Measurements from ENCODE around the gene EPAS1. TPM values are rescaled to one million over a fixed set of nuclear protein-coding genes. Genes with fewer than 3 reads are reported as not detected.

EPAS1 gene
- total RNA-seq, 1 donor from 2014 or later, result 0.15 TPM

DNA sequence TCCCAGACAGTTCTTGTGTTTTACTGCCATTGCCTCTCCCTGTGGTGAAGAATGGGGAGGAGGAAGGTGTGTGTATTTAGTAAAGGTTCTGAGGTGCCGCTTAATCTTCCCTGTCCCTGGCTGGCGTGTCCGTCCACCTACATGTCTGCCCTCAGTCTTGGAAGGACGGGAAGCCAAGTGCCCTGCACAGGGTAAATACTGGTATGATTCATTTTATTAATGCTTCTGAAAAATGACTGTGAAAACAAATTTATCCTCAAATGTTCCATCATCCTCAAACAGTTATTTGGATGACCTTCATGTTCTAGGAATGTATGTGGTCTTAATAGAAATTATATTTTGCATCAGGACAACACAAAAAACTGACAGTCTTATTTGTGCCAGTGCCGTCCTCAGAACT lies 6.6 kb downstream of the EPAS1 start:
- H3F3A ChIP-seq (ENCODE audit: low read depth), result peaks cover 6% of the 10 kb centered on the region
- H3K36me3 Mint-ChIP-seq, result no peaks in the 10 kb centered on the region
- H3K9me3 ChIP-seq (ENCODE audit: low read depth), result no peaks in the 10 kb centered on the region
- no peak overlapping the region for H3K4me3 Mint-ChIP-seq
- no peak overlapping the region for H3K27ac ChIP-seq
- TF ChIP-seq EZH2phosphoT487 (IDR thresholded peaks at IDR 0.05) (no peak), EZH2 (IDR thresholded peaks at IDR 0.05) (no peak)
- TF ChIP-seq, protein P1, sequence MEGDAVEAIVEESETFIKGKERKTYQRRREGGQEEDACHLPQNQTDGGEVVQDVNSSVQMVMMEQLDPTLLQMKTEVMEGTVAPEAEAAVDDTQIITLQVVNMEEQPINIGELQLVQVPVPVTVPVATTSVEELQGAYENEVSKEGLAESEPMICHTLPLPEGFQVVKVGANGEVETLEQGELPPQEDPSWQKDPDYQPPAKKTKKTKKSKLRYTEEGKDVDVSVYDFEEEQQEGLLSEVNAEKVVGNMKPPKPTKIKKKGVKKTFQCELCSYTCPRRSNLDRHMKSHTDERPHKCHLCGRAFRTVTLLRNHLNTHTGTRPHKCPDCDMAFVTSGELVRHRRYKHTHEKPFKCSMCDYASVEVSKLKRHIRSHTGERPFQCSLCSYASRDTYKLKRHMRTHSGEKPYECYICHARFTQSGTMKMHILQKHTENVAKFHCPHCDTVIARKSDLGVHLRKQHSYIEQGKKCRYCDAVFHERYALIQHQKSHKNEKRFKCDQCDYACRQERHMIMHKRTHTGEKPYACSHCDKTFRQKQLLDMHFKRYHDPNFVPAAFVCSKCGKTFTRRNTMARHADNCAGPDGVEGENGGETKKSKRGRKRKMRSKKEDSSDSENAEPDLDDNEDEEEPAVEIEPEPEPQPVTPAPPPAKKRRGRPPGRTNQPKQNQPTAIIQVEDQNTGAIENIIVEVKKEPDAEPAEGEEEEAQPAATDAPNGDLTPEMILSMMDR (IDR thresholded peaks at IDR 0.05), result no peak
- H3K27me3 Mint-ChIP-seq (ENCODE audit: insufficient read depth, low read depth), result peaks cover 46% of the 10 kb centered on the region
- DNase-seq (ENCODE audit: low spot score), result no peak
- H3K9me3 Mint-ChIP-seq, result peaks cover 4% of the 10 kb centered on the region
- no peak overlapping the region for H3K9ac ChIP-seq
- H3K4me2 ChIP-seq, result no peak overlapping the region
- H3K27me3 ChIP-seq, result peaks cover 48% of the 10 kb centered on the region
- no peaks in the 10 kb centered on the region for H3K36me3 ChIP-seq
- peaks cover 14% of the 10 kb centered on the region for H4K20me1 ChIP-seq (ENCODE audit: low read depth)
- peaks cover 17% of the 10 kb centered on the region for H3K4me1 Mint-ChIP-seq
- no peak overlapping the region for H3K27ac Mint-ChIP-seq
- H3K4me1 ChIP-seq, result no peaks in the 10 kb centered on the region
- no peak overlapping the region for H3K4me3 ChIP-seq
- H2AFZ ChIP-seq (replicated peaks), result no peak overlapping the region
- no peaks in the 10 kb centered on the region for H3K79me2 ChIP-seq (ENCODE audit: low read depth)

DNA sequence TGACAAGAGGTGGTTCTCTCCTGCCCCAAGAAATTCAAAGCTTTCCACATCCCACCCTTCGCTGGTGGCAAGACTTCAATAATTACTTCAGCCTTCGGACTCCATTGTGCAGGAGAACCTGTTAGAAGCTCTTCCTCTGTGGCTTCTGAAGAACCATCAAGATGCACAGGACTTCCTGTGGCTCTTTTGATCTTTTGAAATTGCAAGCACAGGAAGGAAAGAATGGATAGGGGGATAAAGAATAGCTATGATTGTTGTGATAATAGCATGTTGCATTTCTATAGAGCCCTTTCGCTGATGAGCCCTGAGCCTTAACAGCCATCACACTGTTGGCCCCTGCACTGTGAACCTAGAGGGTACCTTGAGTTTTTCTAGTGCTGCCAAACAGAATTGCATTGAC lies 7.4 kb downstream of the EPAS1 start:
- Histone ChIP-seq H3F3A (ENCODE audit: low read depth) (peaks cover 3% of the 10 kb centered on the region), H3K4me3 (no peak overlapping the region), H3K9ac (no peak overlapping the region), H3K27ac (no peak overlapping the region), H3K36me3 (no peaks in the 10 kb centered on the region), H3K27me3 (peaks cover 40% of the 10 kb centered on the region), H3K79me2 (ENCODE audit: low read depth) (no peaks in the 10 kb centered on the region), H4K20me1 (ENCODE audit: low read depth) (peaks cover 10% of the 10 kb centered on the region), H2AFZ (replicated peaks) (no peak overlapping the region), H3K4me1 (no peaks in the 10 kb centered on the region), H3K4me2 (no peak overlapping the region), H3K9me3 (ENCODE audit: low read depth) (no peaks in the 10 kb centered on the region)
- H3K36me3 Mint-ChIP-seq, result no peaks in the 10 kb centered on the region
- TF ChIP-seq, protein P1 (IDR thresholded peaks at IDR 0.05), result no peak
- TF ChIP-seq EZH2phosphoT487 (IDR thresholded peaks at IDR 0.05), result no peak
- TF ChIP-seq EZH2 (IDR thresholded peaks at IDR 0.05), result no peak
- H3K27ac Mint-ChIP-seq, result no peak overlapping the region
- no peak overlapping the region for H3K4me3 Mint-ChIP-seq
- H3K27me3 Mint-ChIP-seq (ENCODE audit: insufficient read depth, low read depth), result peaks cover 38% of the 10 kb centered on the region
- no peak for DNase-seq (ENCODE audit: low spot score)
- peaks cover 4% of the 10 kb centered on the region for H3K9me3 Mint-ChIP-seq
- H3K4me1 Mint-ChIP-seq, result peaks cover 10% of the 10 kb centered on the region

DNA sequence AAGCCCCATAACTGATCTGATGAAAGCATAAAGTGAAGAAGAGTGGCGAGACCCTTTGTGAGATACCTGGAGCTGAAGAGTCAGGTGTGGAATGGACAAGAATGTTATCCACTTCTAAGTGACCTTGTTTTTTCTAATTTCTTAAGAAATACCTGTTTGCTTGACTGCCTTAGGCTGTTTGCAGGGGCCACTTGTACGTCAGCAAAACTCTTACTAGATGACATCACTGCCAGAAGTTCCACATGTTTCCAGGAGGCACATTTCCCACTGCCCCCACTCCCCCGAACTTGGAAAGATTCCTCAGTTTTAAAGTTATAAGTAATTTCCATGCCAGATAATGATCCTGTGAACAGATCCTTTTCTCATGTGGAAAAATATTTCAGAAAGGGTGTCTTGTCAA lies 8.0 kb downstream of the EPAS1 start:
- H3K4me3 ChIP-seq, result no peak overlapping the region
- H3K9ac ChIP-seq, result no peak overlapping the region
- no peak overlapping the region for H3K27ac ChIP-seq
- peaks cover 32% of the 10 kb centered on the region for H3K27me3 Mint-ChIP-seq (ENCODE audit: insufficient read depth, low read depth)
- peaks cover 4% of the 10 kb centered on the region for H3K9me3 Mint-ChIP-seq
- no peak overlapping the region for H3K4me2 ChIP-seq
- no peaks in the 10 kb centered on the region for H3K36me3 ChIP-seq
- DNase-seq (ENCODE audit: low spot score), result no peak
- no peaks in the 10 kb centered on the region for H3K79me2 ChIP-seq (ENCODE audit: low read depth)
- no peak overlapping the region for H2AFZ ChIP-seq (replicated peaks)
- no peaks in the 10 kb centered on the region for H3K4me1 ChIP-seq
- no peaks in the 10 kb centered on the region for H3F3A ChIP-seq (ENCODE audit: low read depth)
- no peak for TF ChIP-seq EZH2phosphoT487 (IDR thresholded peaks at IDR 0.05)
- TF ChIP-seq, protein P1 (IDR thresholded peaks at IDR 0.05), result no peak
- no peak for TF ChIP-seq EZH2 (IDR thresholded peaks at IDR 0.05)
- H3K36me3 Mint-ChIP-seq, result no peaks in the 10 kb centered on the region
- H3K27ac Mint-ChIP-seq, result no peak overlapping the region
- no peaks in the 10 kb centered on the region for H3K9me3 ChIP-seq (ENCODE audit: low read depth)
- H4K20me1 ChIP-seq (ENCODE audit: low read depth), result peaks cover 5% of the 10 kb centered on the region
- no peak overlapping the region for H3K4me3 Mint-ChIP-seq
- peaks cover 35% of the 10 kb centered on the region for H3K27me3 ChIP-seq
- peaks cover 5% of the 10 kb centered on the region for H3K4me1 Mint-ChIP-seq
